GM18951 (cell line): Measurements from ENCODE around the gene TEDC1.

Experiments
- POLR2A ChIP-seq: IDR thresholded peaks from 4 replicates; pipeline ENCODE4 v1.6.1; 2011; ENCODE audit warnings: mild to moderate bottlenecking; ENCODE audit not compliant: insufficient read length, insufficient read depth; ENCODE audit errors: extremely low read depth
- in situ Hi-C: fragments of 300-500 bp; cut with MboI; formaldehyde crosslinking; loops from one replicate; pipeline ENCODE4 v1.12.0; 2022; ENCODE audit warnings: low sequenced_read_pairs, mixed read lengths, inconsistent platforms; ENCODE audit not compliant: unreplicated experiment

The TEDC1 gene

GRCh38 chr14:105505101-105505500 lies 14.1 kb downstream of the TEDC1 start:
- no peak for TF ChIP-seq POLR2A
- in situ Hi-C loops: no loop called here

GRCh38 chr14:105507247-105507646 lies 16.2 kb downstream of the TEDC1 start:
- no peak for TF ChIP-seq POLR2A
- in situ Hi-C loops: no loop called here

- in situ Hi-C loops: no loop called here
- TF ChIP-seq POLR2A: no peak
These were observed 17.0 kb downstream of the TEDC1 start for GRCh38 chr14:105508069-105508468.

GRCh38 chr14:105508601-105509000 lies 17.6 kb downstream of the TEDC1 start:
- TF ChIP-seq POLR2A: no peak
- in situ Hi-C loops: no loop called here

GRCh38 chr14:105517096-105517495 lies 26.1 kb downstream of the TEDC1 start:
- TF ChIP-seq POLR2A: no peak
- in situ Hi-C loops: no loop called here

GRCh38 chr14:105519946-105520698 lies 29.1 kb downstream of the TEDC1 start:
- no peak for TF ChIP-seq POLR2A
- in situ Hi-C loops: no loop called here

GRCh38 chr14:105525326-105525725 lies 34.3 kb downstream of the TEDC1 start:
- no peak for TF ChIP-seq POLR2A
- in situ Hi-C loops: no loop called here

- TF ChIP-seq POLR2A: no peak
- in situ Hi-C loops: no loop called here
These were observed 35.1 kb downstream of the TEDC1 start, which contains the start of gene TMEM121 for GRCh38 chr14:105525861-105526775. Gene TMEM121, plus strand, starts transcription at chr14:105526583. Its CDS starts 2,252 bp downstream, at chr14:105528835.

GRCh38 chr14:105526776-105527380 lies 35.8 kb downstream of the TEDC1 start:
- no peak for TF ChIP-seq POLR2A
- in situ Hi-C loops: no loop called here

GRCh38 chr14:105527381-105527825 lies 36.4 kb downstream of the TEDC1 start:
- in situ Hi-C loops: no loop called here
- TF ChIP-seq POLR2A: no peak

GRCh38 chr14:105527826-105528585 lies 37.0 kb downstream of the TEDC1 start:
- in situ Hi-C loops: no loop called here
- no peak for TF ChIP-seq POLR2A

GRCh38 chr14:105528586-105529318 lies 37.7 kb downstream of the TEDC1 start:
- no peak for TF ChIP-seq POLR2A
- in situ Hi-C loops: no loop called here
